H54 (cell line): ENCODE measurements around the gene SPRED2.

Experiments used
- DNase-seq: peaks from one replicate; pipeline ENCODE4 v3.0.0; 2011; ENCODE audit warnings: low spot score, mixed read lengths; ENCODE audit not compliant: insufficient read length
- FAIRE-seq: peaks from 3 replicates; lab custom pipeline; 2011; peaks lifted over from hg19 to GRCh38; lab: Jason Lieb, UNC
- POLR2A ChIP-seq: IDR thresholded peaks from 2 replicates; pipeline ENCODE4 v1.6.1; 2011; ENCODE audit warnings: low read depth, mild to moderate bottlenecking, low read length

Gene SPRED2

GRCh38 chr2:65369980-65370379, 62.4 kb downstream of the SPRED2 start:
- DNase-seq (no peak), FAIRE-seq (no peak)
- no peak for TF ChIP-seq POLR2A

GRCh38 chr2:65369574-65369973, 62.8 kb downstream of the SPRED2 start:
- FAIRE-seq (no peak), DNase-seq (no peak)
- no peak for TF ChIP-seq POLR2A

GRCh38 chr2:65368468-65368867, 63.9 kb downstream of the SPRED2 start:
- no peak for FAIRE-seq
- no peak for TF ChIP-seq POLR2A
- no peak for DNase-seq

- DNase-seq, result peak; percentile 58
- TF ChIP-seq POLR2A, result no peak
- FAIRE-seq, result peak; percentile 97
These were observed 64.9 kb downstream of the SPRED2 start for GRCh38 chr2:65367524-65367923.

GRCh38 chr2:65366595-65367125, 65.7 kb downstream of the SPRED2 start:
- peak; percentile 82 for FAIRE-seq
- DNase-seq, result peak; percentile 34
- no peak for TF ChIP-seq POLR2A

GRCh38 chr2:65364986-65365733, 67.2 kb downstream of the SPRED2 start:
- DNase-seq, result no peak
- no peak for FAIRE-seq
- TF ChIP-seq POLR2A, result no peak

- no peak for TF ChIP-seq POLR2A
- FAIRE-seq (no peak), DNase-seq (no peak)
These were observed 68.3 kb downstream of the SPRED2 start for GRCh38 chr2:65363879-65364666.

GRCh38 chr2:65361623-65362022, 70.8 kb downstream of the SPRED2 start:
- no peak for DNase-seq
- no peak for TF ChIP-seq POLR2A
- FAIRE-seq, result no peak

GRCh38 chr2:65360441-65360840, 72.0 kb downstream of the SPRED2 start:
- FAIRE-seq, result no peak
- no peak for TF ChIP-seq POLR2A
- no peak for DNase-seq

GRCh38 chr2:65358678-65359400, 73.6 kb downstream of the SPRED2 start:
- no peak for FAIRE-seq
- no peak for TF ChIP-seq POLR2A

GRCh38 chr2:65357959-65358294, 74.5 kb downstream of the SPRED2 start:
- TF ChIP-seq POLR2A, result no peak
- DNase-seq (no peak), FAIRE-seq (no peak)

More at GRCh38 chr2:65358678-65359400, 73.6 kb downstream of the SPRED2 start:
- DNase-seq, result no peak

GRCh38 chr2:65357095-65357958, 75.1 kb downstream of the SPRED2 start:
- DNase-seq, result no peak
- no peak for TF ChIP-seq POLR2A
- no peak for FAIRE-seq

- DNase-seq (no peak), FAIRE-seq (no peak)
- TF ChIP-seq POLR2A, result no peak
These were observed 77.1 kb downstream of the SPRED2 start for GRCh38 chr2:65355186-65355831.
